ENCODE data around the gene GPR148.

Gene GPR148

GRCh38 chr2:130724455-130724854 is 4.4 kb upstream of the GPR148 start:
- no CpG with 5 or more reads among the region's 2 CpGs for WGBS, 2 donors (ENCODE audit: extremely low coverage in 2 of 2, insufficient read length in 2 of 2, insufficient replicate concordance in 1 of 2)
- Histone ChIP-seq H3K4me3 (ENCODE audit: low read length in 2 of 2) (no peak overlapping the region), H2BK15ac (ENCODE audit: low read length) (no peak overlapping the region), H2BK5ac (ENCODE audit: low read length) (no peak overlapping the region), H4K8ac (ENCODE audit: low read depth, low read length) (no peak overlapping the region), H2AK5ac (ENCODE audit: low read depth, low read length) (no peak overlapping the region), H4K91ac (ENCODE audit: low read depth, low read length, poor library complexity) (no peak overlapping the region), H3K9ac (ENCODE audit: low read depth, low read length, poor library complexity) (no peak overlapping the region), H3K36me3 (replicated peaks in 1 of 2; ENCODE audit: control insufficient read depth in 2 of 2, insufficient read depth in 2 of 2, low read length in 2 of 2) (no peaks in the 10 kb centered on the region), H3K14ac (ENCODE audit: low read length) (no peak overlapping the region), H3K9me3 (replicated peaks in 1 of 2; ENCODE audit: control insufficient read depth in 2 of 2, insufficient read depth in 1 of 2, low read depth in 1 of 2, low read length in 2 of 2) (peaks cover 0 to 2% of the 10 kb centered on the region in 2 donors), H3K4ac (ENCODE audit: low read length) (no peak overlapping the region), H3K4me1 (ENCODE audit: control insufficient read depth in 2 of 2, insufficient read depth in 1 of 2, low read depth in 1 of 2, low read length in 2 of 2) (peaks cover 0 to 8% of the 10 kb centered on the region in 2 donors), H3K27ac (replicated peaks; ENCODE audit: low read length) (no peak overlapping the region), H2BK120ac (ENCODE audit: low read depth, low read length) (no peak overlapping the region), H3K23ac (ENCODE audit: low read depth, low read length, poor library complexity) (no peak overlapping the region), H3K79me1 (ENCODE audit: low read depth, low read length) (no peaks in the 10 kb centered on the region), H2BK12ac (ENCODE audit: low read length) (no peak overlapping the region), H3K27me3 (ENCODE audit: control insufficient read depth in 3 of 3, insufficient read depth in 3 of 3, low read depth in 1 of 3, low read length in 3 of 3) (peaks cover 0 to 26% (median 14%) of the 10 kb centered on the region in 3 experiments), H3K18ac (ENCODE audit: low read length) (no peak overlapping the region), H3K4me2 (ENCODE audit: insufficient read depth, low read length, poor library complexity, severe bottlenecking) (no peak overlapping the region), H2AFZ (ENCODE audit: low read length) (no peak overlapping the region)
- DNase-seq (ENCODE audit: low spot score): no peak

DNA sequence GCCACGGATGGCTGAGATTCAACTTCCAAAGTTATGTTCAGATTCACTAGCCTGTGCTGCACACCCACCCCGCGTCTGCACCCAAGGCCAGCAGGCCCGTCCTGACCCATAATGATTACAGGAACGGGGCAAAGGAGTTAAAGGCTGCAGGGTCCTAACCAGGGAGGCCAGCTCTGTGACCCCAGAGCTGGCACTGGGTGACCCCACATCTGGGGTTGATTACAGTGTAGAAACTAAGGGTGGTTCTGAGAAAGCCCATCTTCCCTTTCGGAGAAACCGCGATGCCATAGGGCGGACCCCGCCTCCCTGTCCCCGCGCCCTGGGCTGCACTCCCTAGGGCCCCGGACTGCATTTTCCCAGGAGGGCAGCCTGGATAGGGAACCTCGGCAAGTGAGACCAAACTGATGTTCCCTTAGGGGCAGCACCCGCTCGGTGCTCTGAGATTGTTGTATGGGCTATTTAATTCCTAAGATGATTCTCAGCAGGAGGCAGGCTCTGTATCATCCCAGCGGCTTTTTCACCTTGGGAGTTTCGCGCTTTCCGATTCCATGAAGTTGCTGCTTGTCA is 2.2 kb upstream of the GPR148 start:
- no peak overlapping the region for H4K8ac ChIP-seq (ENCODE audit: low read depth, low read length)
- H3K9me3 ChIP-seq (replicated peaks in 1 of 2; ENCODE audit: control insufficient read depth in 2 of 2, insufficient read depth in 1 of 2, low read depth in 1 of 2, low read length in 2 of 2): peaks cover 0 to 2% of the 10 kb centered on the region in 2 donors
- peak overlapping the region; percentile 34 to 85 for H3K4me3 ChIP-seq (ENCODE audit: low read length in 2 of 2)
- H2BK12ac ChIP-seq (ENCODE audit: low read length): no peak overlapping the region
- no peaks in the 10 kb centered on the region for H3K36me3 ChIP-seq (replicated peaks in 1 of 2; ENCODE audit: control insufficient read depth in 2 of 2, insufficient read depth in 2 of 2, low read length in 2 of 2)
- H3K9ac ChIP-seq (ENCODE audit: low read depth, low read length, poor library complexity): no peak overlapping the region
- peak overlapping the region; percentile 92 for H2AFZ ChIP-seq (ENCODE audit: low read length)
- H2BK5ac ChIP-seq (ENCODE audit: low read length): peak overlapping the region; percentile 6
- H2BK15ac ChIP-seq (ENCODE audit: low read length): peak overlapping the region; percentile 43
- H3K27ac ChIP-seq (replicated peaks; ENCODE audit: low read length): no peak overlapping the region
- H3K79me1 ChIP-seq (ENCODE audit: low read depth, low read length): no peaks in the 10 kb centered on the region
- H2BK120ac ChIP-seq (ENCODE audit: low read depth, low read length): no peak overlapping the region
- DNase-seq (ENCODE audit: low spot score): no peak
- H3K18ac ChIP-seq (ENCODE audit: low read length): peak overlapping the region; percentile 9
- no peak overlapping the region for H3K4ac ChIP-seq (ENCODE audit: low read length)
- H2AK5ac ChIP-seq (ENCODE audit: low read depth, low read length): peak overlapping the region; percentile 2
- no peak overlapping the region for H4K91ac ChIP-seq (ENCODE audit: low read depth, low read length, poor library complexity)
- H3K4me1 ChIP-seq (ENCODE audit: control insufficient read depth in 2 of 2, insufficient read depth in 1 of 2, low read depth in 1 of 2, low read length in 2 of 2): peaks cover 0 to 8% of the 10 kb centered on the region in 2 donors
- no CpG with 5 or more reads among the region's 20 CpGs for WGBS, 2 donors (ENCODE audit: extremely low coverage in 2 of 2, insufficient read length in 2 of 2, insufficient replicate concordance in 1 of 2)
- no peak overlapping the region for H3K23ac ChIP-seq (ENCODE audit: low read depth, low read length, poor library complexity)
- peaks cover 0 to 26% (median 14%) of the 10 kb centered on the region in 3 experiments for H3K27me3 ChIP-seq (ENCODE audit: control insufficient read depth in 3 of 3, insufficient read depth in 3 of 3, low read depth in 1 of 3, low read length in 3 of 3)
- H3K4me2 ChIP-seq (ENCODE audit: insufficient read depth, low read length, poor library complexity, severe bottlenecking): peak overlapping the region; percentile 91
- H3K14ac ChIP-seq (ENCODE audit: low read length): no peak overlapping the region

GRCh38 chr2:130727286-130727924 is 1.5 kb upstream of the GPR148 start:
- H3K27me3 ChIP-seq (ENCODE audit: control insufficient read depth in 3 of 3, insufficient read depth in 3 of 3, low read depth in 1 of 3, low read length in 3 of 3): peaks cover 0 to 26% (median 14%) of the 10 kb centered on the region in 3 experiments

GRCh38 chr2:130728007-130728454 is 839 bp upstream of the GPR148 start:
- Histone ChIP-seq H3K18ac (ENCODE audit: low read length) (peak overlapping the region; percentile 82), H2BK5ac (ENCODE audit: low read length) (no peak overlapping the region), H2AFZ (ENCODE audit: low read length) (peak overlapping the region; percentile 92), H3K27me3 (ENCODE audit: control insufficient read depth in 3 of 3, insufficient read depth in 3 of 3, low read depth in 1 of 3, low read length in 3 of 3) (peaks cover 0 to 26% (median 14%) of the 10 kb centered on the region in 3 experiments), H2AK5ac (ENCODE audit: low read depth, low read length) (no peak overlapping the region), H3K4me3 (ENCODE audit: low read length in 2 of 2) (peak overlapping the region in 1 of 2 donors; percentile 77), H2BK120ac (ENCODE audit: low read depth, low read length) (no peak overlapping the region), H3K9me3 (replicated peaks in 1 of 2; ENCODE audit: control insufficient read depth in 2 of 2, insufficient read depth in 1 of 2, low read depth in 1 of 2, low read length in 2 of 2) (peaks cover 0 to 2% of the 10 kb centered on the region in 2 donors), H3K79me1 (ENCODE audit: low read depth, low read length) (no peaks in the 10 kb centered on the region), H3K4ac (ENCODE audit: low read length) (no peak overlapping the region), H2BK15ac (ENCODE audit: low read length) (no peak overlapping the region), H3K4me1 (ENCODE audit: control insufficient read depth in 2 of 2, insufficient read depth in 1 of 2, low read depth in 1 of 2, low read length in 2 of 2) (peaks cover 0 to 8% of the 10 kb centered on the region in 2 donors), H3K4me2 (ENCODE audit: insufficient read depth, low read length, poor library complexity, severe bottlenecking) (peak overlapping the region; percentile 91), H3K23ac (ENCODE audit: low read depth, low read length, poor library complexity) (peak overlapping the region; percentile 52), H3K36me3 (replicated peaks in 1 of 2; ENCODE audit: control insufficient read depth in 2 of 2, insufficient read depth in 2 of 2, low read length in 2 of 2) (no peaks in the 10 kb centered on the region), H4K8ac (ENCODE audit: low read depth, low read length) (no peak overlapping the region), H3K27ac (replicated peaks; ENCODE audit: low read length) (no peak overlapping the region), H3K9ac (ENCODE audit: low read depth, low read length, poor library complexity) (peak overlapping the region; percentile 73), H2BK12ac (ENCODE audit: low read length) (no peak overlapping the region), H4K91ac (ENCODE audit: low read depth, low read length, poor library complexity) (no peak overlapping the region), H3K14ac (ENCODE audit: low read length) (no peak overlapping the region)
- no CpG with 5 or more reads among the region's 12 CpGs for WGBS, 2 donors (ENCODE audit: extremely low coverage in 2 of 2, insufficient read length in 2 of 2, insufficient replicate concordance in 1 of 2)
- DNase-seq (ENCODE audit: low spot score): no peak

More at GRCh38 chr2:130727286-130727924, 1.5 kb upstream of the GPR148 start:
- Histone ChIP-seq H3K4me1 (ENCODE audit: control insufficient read depth in 2 of 2, insufficient read depth in 1 of 2, low read depth in 1 of 2, low read length in 2 of 2) (peaks cover 0 to 8% of the 10 kb centered on the region in 2 donors), H2BK15ac (ENCODE audit: low read length) (peak overlapping the region; percentile 16), H2BK120ac (ENCODE audit: low read depth, low read length) (no peak overlapping the region), H4K8ac (ENCODE audit: low read depth, low read length) (no peak overlapping the region), H2AK5ac (ENCODE audit: low read depth, low read length) (no peak overlapping the region), H3K18ac (ENCODE audit: low read length) (peak overlapping the region; percentile 92), H3K9me3 (replicated peaks in 1 of 2; ENCODE audit: control insufficient read depth in 2 of 2, insufficient read depth in 1 of 2, low read depth in 1 of 2, low read length in 2 of 2) (peaks cover 0 to 2% of the 10 kb centered on the region in 2 donors), H3K79me1 (ENCODE audit: low read depth, low read length) (no peaks in the 10 kb centered on the region), H4K91ac (ENCODE audit: low read depth, low read length, poor library complexity) (no peak overlapping the region), H2BK5ac (ENCODE audit: low read length) (no peak overlapping the region), H3K4ac (ENCODE audit: low read length) (no peak overlapping the region), H3K27ac (replicated peaks; ENCODE audit: low read length) (no peak overlapping the region), H3K4me2 (ENCODE audit: insufficient read depth, low read length, poor library complexity, severe bottlenecking) (peak overlapping the region; percentile 91), H2AFZ (ENCODE audit: low read length) (peak overlapping the region; percentile 92), H3K14ac (ENCODE audit: low read length) (no peak overlapping the region), H3K4me3 (ENCODE audit: low read length in 2 of 2) (peak overlapping the region; percentile 34 to 85), H3K36me3 (replicated peaks in 1 of 2; ENCODE audit: control insufficient read depth in 2 of 2, insufficient read depth in 2 of 2, low read length in 2 of 2) (no peaks in the 10 kb centered on the region), H2BK12ac (ENCODE audit: low read length) (no peak overlapping the region), H3K23ac (ENCODE audit: low read depth, low read length, poor library complexity) (peak overlapping the region; percentile 52), H3K9ac (ENCODE audit: low read depth, low read length, poor library complexity) (peak overlapping the region; percentile 78)
- DNase-seq (ENCODE audit: low spot score): peak; percentile 90
- WGBS, 2 donors (ENCODE audit: extremely low coverage in 2 of 2, insufficient read length in 2 of 2, insufficient replicate concordance in 1 of 2): no CpG with 5 or more reads among the region's 48 CpGs

Data from neuronal stem cell (in vitro differentiated cells).